K562 (cell line): ENCODE measurements around the gene CSNK1A1. TPM values are rescaled to one million over a fixed set of nuclear protein-coding genes. Genes with fewer than 3 reads are reported as not detected.

ENCODE experiments used
- BACH1 ChIP-seq: fragments of 200-800 bp; sonication (Bioruptor generic); IDR thresholded peaks from 2 replicates; pipeline ENCODE4 v1.6.1; 2016; ENCODE audit warnings: missing genetic modification characterization, missing compliant biosample characterization
- CSDE1 ChIP-seq, 2 experiments: fragments of 450-650 bp; IDR thresholded peaks; 2 replicates each; pipeline ENCODE4 v1.6.1; 2016; ENCODE audit warnings: mild to moderate bottlenecking in 1 of 2
- EWSR1 ChIP-seq: fragments of 450-650 bp; IDR thresholded peaks from 2 replicates; pipeline ENCODE4 v1.6.1; 2018; ENCODE audit warnings: borderline replicate concordance, mild to moderate bottlenecking, low read depth, moderate library complexity; ENCODE audit not compliant: partially characterized antibody
- GATA2 ChIP-seq: sonication (generic); formaldehyde crosslinking; IDR thresholded peaks from 2 replicates; pipeline ENCODE4 v1.4.0; 2020; ENCODE audit warnings: mild to moderate bottlenecking, missing genetic modification reagents
- JUND ChIP-seq, 2 experiments: IDR thresholded peaks; 2 replicates in 1 of 2; 3 replicates in 1 of 2; pipeline ENCODE4 v1.6.1; 2011; ENCODE audit warnings: borderline replicate concordance in 2 of 2, low read depth in 2 of 2, low read length in 2 of 2, improper control_type of control experiment in 1 of 2, missing biosample characterization in 1 of 2, missing genetic modification characterization in 1 of 2, missing genetic modification reagents in 1 of 2
- KDM2B ChIP-seq: fragments of 250-450 bp; sonication (Bioruptor Pico); IDR thresholded peaks from 2 replicates; pipeline ENCODE4 v1.8.0; 2021; ENCODE audit warnings: mild to moderate bottlenecking, moderate library complexity
- SNIP1 ChIP-seq: fragments of 450-650 bp; IDR thresholded peaks from 2 replicates; pipeline ENCODE4 v1.7.1; 2017; ENCODE audit warnings: low read depth, mild to moderate bottlenecking
- U2AF2 ChIP-seq: fragments of 200-400 bp; formaldehyde crosslinking; optimal IDR thresholded peaks from 2 replicates; pipeline ENCODE3; 2017; ENCODE audit warnings: low read depth, mild to moderate bottlenecking, low read length
- ZNF165 ChIP-seq: fragments of 250-450 bp; sonication (Bioruptor Pico); IDR thresholded peaks from 2 replicates; pipeline ENCODE4 v1.4.0; 2020; ENCODE audit warnings: borderline replicate concordance
- ZNF224 ChIP-seq: sonication (generic); formaldehyde crosslinking; IDR thresholded peaks from 2 replicates; pipeline ENCODE4 v1.8.0; 2022; ENCODE audit warnings: mild to moderate bottlenecking, missing genetic modification reagents
- ZNF347 ChIP-seq: fragments of 450-650 bp; formaldehyde crosslinking; IDR thresholded peaks from 2 replicates; pipeline ENCODE4 v1.4.0; 2020; ENCODE audit warnings: low read depth, mild to moderate bottlenecking, moderate library complexity
- ZNF384 ChIP-seq: IDR thresholded peaks from 2 replicates; pipeline ENCODE4 v1.6.1; 2012; ENCODE audit warnings: low read depth, low read length, improper control_type of control experiment
- polyA plus RNA-seq, 8 experiments: library from polyadenylated mRNA; depleted of rRNA in 4 of 8; stranded (reverse) in 5 of 8; unstranded in 3 of 8; fragments of >200 nt; fragmentation: Nextera tagmentation in 2 of 8; fragmentation: Illumina TruSeq in 1 of 8; extraction: Ambion mirVana in 2 of 8; extraction: Trizol in 1 of 8; gene quantifications; 2 replicates each; pipeline versions ENCODE4 v1.2.1 to v1.2.3, GENCODE V29; 2011 to 2014; ENCODE audit warnings: inconsistent platforms in 1 of 8, missing spikeins in 1 of 8
- total RNA-seq, 7 experiments: library from RNA; depleted of rRNA in 6 of 7; stranded (reverse); fragments of >200 nt in 6 of 7; fragmentation: Illumina TruSeq in 2 of 7; extraction: Trizol in 2 of 7; gene quantifications; 2 replicates each; pipeline versions ENCODE4 v1.2.1 to v1.2.3, GENCODE V29; 2011 to 2021; ENCODE audit warnings: low replicate concordance in 1 of 7
- TF ChIP-seq, protein P1 (sequence below): IDR thresholded peaks from 2 replicates; pipeline ENCODE4 v1.6.1; 2011; ENCODE audit not compliant: insufficient read length; ENCODE audit errors: extremely low read depth
- TF ChIP-seq, protein P2 (sequence below): fragments of 450-650 bp; formaldehyde crosslinking; IDR thresholded peaks from 2 replicates; pipeline ENCODE4 v1.4.0; 2020; ENCODE audit warnings: mild to moderate bottlenecking, mixed read lengths
- TF ChIP-seq, protein P3 (sequence below): fragments of 250-450 bp; sonication (Bioruptor Pico); IDR thresholded peaks from 2 replicates; pipeline ENCODE4 v1.9.0; 2021; ENCODE audit warnings: mild to moderate bottlenecking, inconsistent platforms
- TF ChIP-seq, protein P4 (sequence below): fragments of 150-350 bp; conservative IDR thresholded peaks from 2 replicates; pipeline ENCODE4 v1.6.1; 2014; ENCODE audit warnings: low read length
- TF ChIP-seq, protein P5 (sequence below): fragments of 250-450 bp; sonication (Bioruptor Pico); IDR thresholded peaks from 2 replicates; pipeline ENCODE4 v1.5.0; 2022; ENCODE audit warnings: mild to moderate bottlenecking

The CSNK1A1 gene
- total and polyA plus RNA-seq, 9 of the 15 experiments (the other 6 are each of a cell fraction or from before 2014, with no cell fraction given) = 49.1 to 196 (median 154) TPM

DNA sequence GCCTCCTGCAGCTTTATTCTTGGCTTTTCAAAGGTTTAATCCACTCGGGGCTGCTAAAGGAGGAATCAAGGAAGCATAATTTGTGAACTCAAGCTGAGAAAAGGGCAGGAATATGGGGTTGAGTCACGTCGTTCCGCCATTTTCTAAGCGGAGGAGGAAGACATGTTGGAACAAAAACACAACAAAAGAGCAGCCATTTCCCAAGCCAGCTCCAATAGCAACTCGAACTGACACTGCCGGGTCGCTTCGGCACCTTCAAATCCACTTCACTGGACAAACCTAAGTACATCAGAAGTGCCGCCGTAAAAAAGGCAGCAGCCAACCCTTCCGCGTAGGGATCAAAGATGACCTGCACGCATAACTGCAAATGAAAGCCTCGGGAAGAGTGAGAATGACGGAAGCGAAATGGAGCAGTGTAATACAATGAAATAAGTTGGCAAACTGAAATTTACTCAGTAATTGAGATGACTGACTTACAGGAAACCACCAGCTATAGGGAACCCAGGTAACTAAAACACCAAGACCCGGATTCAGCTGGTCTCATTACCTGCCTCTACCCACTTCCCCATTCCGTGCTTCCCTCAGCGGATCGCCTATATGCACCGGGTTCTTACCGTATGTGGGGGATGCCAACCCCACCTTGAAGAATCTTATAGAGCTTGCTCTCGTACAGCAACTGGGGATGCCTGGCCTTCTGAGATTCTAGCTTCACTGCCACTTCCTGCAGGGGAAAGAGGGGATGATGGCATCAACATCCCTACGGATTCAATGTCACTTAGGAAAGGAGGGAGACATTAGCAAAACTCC lies 1.6 kb downstream of the CSNK1A1 start (continued):
- TF ChIP-seq, protein P1, sequence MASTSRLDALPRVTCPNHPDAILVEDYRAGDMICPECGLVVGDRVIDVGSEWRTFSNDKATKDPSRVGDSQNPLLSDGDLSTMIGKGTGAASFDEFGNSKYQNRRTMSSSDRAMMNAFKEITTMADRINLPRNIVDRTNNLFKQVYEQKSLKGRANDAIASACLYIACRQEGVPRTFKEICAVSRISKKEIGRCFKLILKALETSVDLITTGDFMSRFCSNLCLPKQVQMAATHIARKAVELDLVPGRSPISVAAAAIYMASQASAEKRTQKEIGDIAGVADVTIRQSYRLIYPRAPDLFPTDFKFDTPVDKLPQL = no peak
- no peak for TF ChIP-seq EWSR1
- no peak for TF ChIP-seq JUND (IDR thresholded peaks at IDR 0.05; ENCODE audit: borderline replicate concordance, low read depth, low read length)
- no peak for TF ChIP-seq JUND (tag; IDR thresholded peaks at IDR 0.05; ENCODE audit: borderline replicate concordance, low read depth, low read length)
- no peak for TF ChIP-seq ZNF384
- TF ChIP-seq CSDE1 (IDR thresholded peaks at IDR 0.05) = peak in 1 of 2 experiments; percentile 81; a peak in 1 of 4 replicates
- TF ChIP-seq, protein P2, sequence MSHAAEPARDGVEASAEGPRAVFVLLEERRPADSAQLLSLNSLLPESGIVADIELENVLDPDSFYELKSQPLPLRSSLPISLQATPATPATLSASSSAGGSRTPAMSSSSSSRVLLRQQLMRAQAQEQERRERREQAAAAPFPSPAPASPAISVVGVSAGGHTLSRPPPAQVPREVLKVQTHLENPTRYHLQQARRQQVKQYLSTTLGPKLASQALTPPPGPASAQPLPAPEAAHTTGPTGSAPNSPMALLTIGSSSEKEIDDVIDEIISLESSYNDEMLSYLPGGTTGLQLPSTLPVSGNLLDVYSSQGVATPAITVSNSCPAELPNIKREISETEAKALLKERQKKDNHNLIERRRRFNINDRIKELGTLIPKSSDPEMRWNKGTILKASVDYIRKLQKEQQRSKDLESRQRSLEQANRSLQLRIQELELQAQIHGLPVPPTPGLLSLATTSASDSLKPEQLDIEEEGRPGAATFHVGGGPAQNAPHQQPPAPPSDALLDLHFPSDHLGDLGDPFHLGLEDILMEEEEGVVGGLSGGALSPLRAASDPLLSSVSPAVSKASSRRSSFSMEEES (CRISPR knock-in tag) = no peak
- no peak for TF ChIP-seq KDM2B (CRISPR knock-in tag)
- TF ChIP-seq ZNF165 (CRISPR knock-in tag) = no peak
- TF ChIP-seq GATA2 (CRISPR knock-in tag) = no peak
- TF ChIP-seq, protein P3, sequence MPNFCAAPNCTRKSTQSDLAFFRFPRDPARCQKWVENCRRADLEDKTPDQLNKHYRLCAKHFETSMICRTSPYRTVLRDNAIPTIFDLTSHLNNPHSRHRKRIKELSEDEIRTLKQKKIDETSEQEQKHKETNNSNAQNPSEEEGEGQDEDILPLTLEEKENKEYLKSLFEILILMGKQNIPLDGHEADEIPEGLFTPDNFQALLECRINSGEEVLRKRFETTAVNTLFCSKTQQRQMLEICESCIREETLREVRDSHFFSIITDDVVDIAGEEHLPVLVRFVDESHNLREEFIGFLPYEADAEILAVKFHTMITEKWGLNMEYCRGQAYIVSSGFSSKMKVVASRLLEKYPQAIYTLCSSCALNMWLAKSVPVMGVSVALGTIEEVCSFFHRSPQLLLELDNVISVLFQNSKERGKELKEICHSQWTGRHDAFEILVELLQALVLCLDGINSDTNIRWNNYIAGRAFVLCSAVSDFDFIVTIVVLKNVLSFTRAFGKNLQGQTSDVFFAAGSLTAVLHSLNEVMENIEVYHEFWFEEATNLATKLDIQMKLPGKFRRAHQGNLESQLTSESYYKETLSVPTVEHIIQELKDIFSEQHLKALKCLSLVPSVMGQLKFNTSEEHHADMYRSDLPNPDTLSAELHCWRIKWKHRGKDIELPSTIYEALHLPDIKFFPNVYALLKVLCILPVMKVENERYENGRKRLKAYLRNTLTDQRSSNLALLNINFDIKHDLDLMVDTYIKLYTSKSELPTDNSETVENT (CRISPR knock-in tag) = no peak
- no peak for TF ChIP-seq ZNF224
- TF ChIP-seq U2AF2 = no peak
- TF ChIP-seq, protein P4, sequence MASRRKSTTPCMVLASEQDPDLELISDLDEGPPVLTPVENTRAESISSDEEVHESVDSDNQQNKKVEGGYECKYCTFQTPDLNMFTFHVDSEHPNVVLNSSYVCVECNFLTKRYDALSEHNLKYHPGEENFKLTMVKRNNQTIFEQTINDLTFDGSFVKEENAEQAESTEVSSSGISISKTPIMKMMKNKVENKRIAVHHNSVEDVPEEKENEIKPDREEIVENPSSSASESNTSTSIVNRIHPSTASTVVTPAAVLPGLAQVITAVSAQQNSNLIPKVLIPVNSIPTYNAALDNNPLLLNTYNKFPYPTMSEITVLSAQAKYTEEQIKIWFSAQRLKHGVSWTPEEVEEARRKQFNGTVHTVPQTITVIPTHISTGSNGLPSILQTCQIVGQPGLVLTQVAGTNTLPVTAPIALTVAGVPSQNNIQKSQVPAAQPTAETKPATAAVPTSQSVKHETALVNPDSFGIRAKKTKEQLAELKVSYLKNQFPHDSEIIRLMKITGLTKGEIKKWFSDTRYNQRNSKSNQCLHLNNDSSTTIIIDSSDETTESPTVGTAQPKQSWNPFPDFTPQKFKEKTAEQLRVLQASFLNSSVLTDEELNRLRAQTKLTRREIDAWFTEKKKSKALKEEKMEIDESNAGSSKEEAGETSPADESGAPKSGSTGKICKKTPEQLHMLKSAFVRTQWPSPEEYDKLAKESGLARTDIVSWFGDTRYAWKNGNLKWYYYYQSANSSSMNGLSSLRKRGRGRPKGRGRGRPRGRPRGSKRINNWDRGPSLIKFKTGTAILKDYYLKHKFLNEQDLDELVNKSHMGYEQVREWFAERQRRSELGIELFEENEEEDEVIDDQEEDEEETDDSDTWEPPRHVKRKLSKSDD = no peak
- TF ChIP-seq BACH1 (tag) = peak; percentile 56; the same call in 1 of the 2 replicates
- TF ChIP-seq SNIP1 = no peak
- TF ChIP-seq, protein P5, sequence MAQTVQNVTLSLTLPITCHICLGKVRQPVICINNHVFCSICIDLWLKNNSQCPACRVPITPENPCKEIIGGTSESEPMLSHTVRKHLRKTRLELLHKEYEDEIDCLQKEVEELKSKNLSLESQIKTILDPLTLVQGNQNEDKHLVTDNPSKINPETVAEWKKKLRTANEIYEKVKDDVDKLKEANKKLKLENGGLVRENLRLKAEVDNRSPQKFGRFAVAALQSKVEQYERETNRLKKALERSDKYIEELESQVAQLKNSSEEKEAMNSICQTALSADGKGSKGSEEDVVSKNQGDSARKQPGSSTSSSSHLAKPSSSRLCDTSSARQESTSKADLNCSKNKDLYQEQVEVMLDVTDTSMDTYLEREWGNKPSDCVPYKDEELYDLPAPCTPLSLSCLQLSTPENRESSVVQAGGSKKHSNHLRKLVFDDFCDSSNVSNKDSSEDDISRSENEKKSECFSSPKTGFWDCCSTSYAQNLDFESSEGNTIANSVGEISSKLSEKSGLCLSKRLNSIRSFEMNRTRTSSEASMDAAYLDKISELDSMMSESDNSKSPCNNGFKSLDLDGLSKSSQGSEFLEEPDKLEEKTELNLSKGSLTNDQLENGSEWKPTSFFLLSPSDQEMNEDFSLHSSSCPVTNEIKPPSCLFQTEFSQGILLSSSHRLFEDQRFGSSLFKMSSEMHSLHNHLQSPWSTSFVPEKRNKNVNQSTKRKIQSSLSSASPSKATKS = no peak
- TF ChIP-seq ZNF347 (CRISPR knock-in tag) = no peak
